Liver (tissue), 3 donors: Measurements from ENCODE around the gene ACTL10.

Experiments used
- CTCF ChIP-seq: fragments of 150-350 bp; IDR thresholded peaks from 2 replicates; pipeline ENCODE4 v1.5.1; 2017; ENCODE audit warnings: improper control_type of control experiment, low read depth, low read length; ENCODE audit not compliant: missing input control
- REST ChIP-seq: IDR thresholded peaks from 2 replicates; pipeline ENCODE4 v1.6.1; 2016; ENCODE audit warnings: antibody characterized with exemption, mild to moderate bottlenecking
- RXRA ChIP-seq, 2 donors: IDR thresholded peaks; 2 replicates each; pipeline ENCODE4 v1.6.1; 2017 to 2018; ENCODE audit warnings: antibody characterized with exemption in 2 of 2, mild to moderate bottlenecking in 1 of 2
- YY1 ChIP-seq: IDR thresholded peaks from 2 replicates; pipeline ENCODE4 v1.6.1; 2016; ENCODE audit warnings: antibody characterized with exemption, mild to moderate bottlenecking
- donor health status: healthy.
- donor health status: healthy.

GRCh38 chr20:33668466-33669155 lies 1.9 kb downstream of the ACTL10 start:
- TF ChIP-seq CTCF: no peak
- no peak for TF ChIP-seq REST
- TF ChIP-seq YY1: no peak
- no peak for TF ChIP-seq RXRA (IDR thresholded peaks at IDR 0.05)
